Stimulated activated CD4-positive, alpha-beta T cell treated with anti-CD3 and anti-CD28 coated beads, TNF-alpha, amount 100 ng/mL, for 48 hours (primary cell): ENCODE results near the gene LCMT1.
"Not testable (repeated sequence)": the region's sequence is repeated elsewhere in the genome, so short reads cannot be mapped to it uniquely, and the experiment has no call there.

ENCODE experiments used
- DNase-seq, 3 donors: peaks; one replicate each; pipeline ENCODE4 v3.0.0-alpha.2; 2020; ENCODE audit warnings: low read depth in 3 of 3

Gene LCMT1

GRCh38 chr16:25143928-25144327, 32.4 kb downstream of the LCMT1 start:
- DNase-seq = no peak

GRCh38 chr16:25148568-25149215, 37.1 kb downstream of the LCMT1 start:
- no peak for DNase-seq

- no peak for DNase-seq
Measured at GRCh38 chr16:25151996-25152395, 40.5 kb downstream of the LCMT1 start.

- DNase-seq = peak in 2 of 3 donors; percentile 7 to 12
Measured at GRCh38 chr16:25155553-25156460, 44.3 kb downstream of the LCMT1 start.

DNA sequence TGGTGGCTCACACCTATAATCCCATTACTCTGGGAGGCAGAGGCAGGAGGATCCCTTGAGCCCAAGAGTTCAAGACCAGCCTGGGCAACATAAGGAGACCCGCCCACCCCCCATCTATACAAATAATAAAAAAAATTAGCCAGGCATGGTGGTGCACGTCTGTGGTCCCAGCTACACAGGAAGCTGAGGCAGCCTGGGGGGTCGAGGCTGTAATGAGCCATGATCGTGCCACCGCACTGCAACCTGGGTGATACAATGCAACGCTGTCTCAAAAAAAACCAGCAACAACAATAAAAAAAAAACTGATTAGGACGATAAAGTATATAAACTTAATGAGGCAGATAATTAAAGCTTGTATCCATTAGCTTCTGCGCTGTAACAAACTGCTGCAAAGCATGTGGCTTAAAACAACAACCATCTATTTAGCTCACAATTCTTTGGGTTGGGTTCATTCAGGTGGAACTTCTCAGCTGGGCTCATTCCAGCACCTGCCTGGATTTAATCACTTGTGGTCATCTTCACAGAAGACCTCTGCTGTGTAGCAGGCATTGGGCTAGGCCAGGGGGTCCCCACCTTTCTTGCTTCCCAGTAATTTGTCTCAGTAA, 45.8 kb downstream of the LCMT1 start:
- no peak for DNase-seq

GRCh38 chr16:25158401-25158800, 46.9 kb downstream of the LCMT1 start:
- DNase-seq = no peak

DNA sequence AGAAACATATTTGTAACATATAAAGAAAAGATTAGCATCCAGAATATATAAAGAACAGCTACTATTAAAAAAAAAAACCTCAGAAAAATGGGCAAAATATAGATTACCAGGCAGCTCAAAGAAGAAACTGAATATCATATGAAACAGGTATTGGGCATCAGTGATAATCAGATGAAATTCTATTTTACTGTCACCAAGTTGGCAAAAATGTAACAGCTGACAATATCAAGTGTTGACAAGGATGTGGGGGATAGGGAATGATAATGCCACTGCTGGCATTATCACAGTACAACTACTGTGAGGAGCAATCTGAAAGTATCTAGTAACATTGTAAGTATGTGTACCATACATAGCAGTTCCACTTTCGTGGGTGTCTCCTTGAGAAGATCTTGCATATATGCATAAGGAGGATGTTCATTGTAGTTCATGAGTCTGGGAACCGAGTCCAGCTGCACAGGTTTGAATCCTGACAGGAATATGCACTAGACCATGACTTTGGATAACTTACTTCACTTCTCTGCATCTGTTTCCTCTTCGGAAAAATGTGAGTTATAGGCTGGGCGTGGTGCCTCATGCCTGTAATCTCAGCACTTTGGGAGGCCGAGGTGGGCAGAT, 50.3 kb downstream of the LCMT1 start:
- no peak for DNase-seq

DNA sequence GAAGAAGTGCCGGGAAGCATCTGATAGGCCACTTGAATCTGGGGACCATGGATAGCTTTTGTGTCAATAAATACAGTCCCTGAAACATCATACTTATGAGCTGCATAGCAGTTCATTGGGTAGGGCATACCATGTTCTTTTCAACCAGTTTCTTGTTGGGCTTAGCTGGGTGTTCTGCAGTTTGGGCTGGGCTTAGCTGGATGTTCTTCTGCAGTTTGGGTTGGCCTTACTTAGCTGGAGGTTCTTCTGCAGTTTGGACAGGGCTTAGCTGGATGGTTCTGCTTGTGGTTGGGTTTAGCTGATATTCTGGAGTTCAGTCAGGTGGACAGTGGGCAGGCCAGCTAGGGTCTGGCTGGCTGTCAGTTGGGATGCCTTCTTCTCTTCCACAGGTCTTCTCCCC, 52.1 kb downstream of the LCMT1 start:
- DNase-seq = no peak

- no peak for DNase-seq
Measured at GRCh38 chr16:25165284-25165683, 53.7 kb downstream of the LCMT1 start.

GRCh38 chr16:25167920-25168319, 56.4 kb downstream of the LCMT1 start:
- DNase-seq = not testable (repeated sequence)

DNA sequence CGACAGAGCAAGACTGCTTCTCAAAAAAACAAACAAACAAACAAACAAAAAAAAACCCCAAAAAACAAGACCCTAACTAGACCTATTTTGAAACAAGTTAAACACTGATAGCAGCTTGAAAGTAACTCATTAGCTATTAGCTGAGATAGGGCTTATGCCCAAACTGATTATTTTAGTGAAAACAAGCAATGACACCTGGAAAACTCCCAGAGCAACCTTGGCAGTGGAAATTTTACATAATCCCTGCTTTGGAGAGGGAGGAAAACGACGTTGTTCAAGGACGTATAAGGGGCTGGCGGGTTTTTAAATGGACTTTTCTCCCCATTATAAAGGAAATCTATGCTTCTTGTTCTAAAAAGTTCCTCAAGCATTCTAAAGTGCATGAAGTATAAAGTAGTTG, 59.8 kb downstream of the LCMT1 start:
- no peak for DNase-seq

DNA sequence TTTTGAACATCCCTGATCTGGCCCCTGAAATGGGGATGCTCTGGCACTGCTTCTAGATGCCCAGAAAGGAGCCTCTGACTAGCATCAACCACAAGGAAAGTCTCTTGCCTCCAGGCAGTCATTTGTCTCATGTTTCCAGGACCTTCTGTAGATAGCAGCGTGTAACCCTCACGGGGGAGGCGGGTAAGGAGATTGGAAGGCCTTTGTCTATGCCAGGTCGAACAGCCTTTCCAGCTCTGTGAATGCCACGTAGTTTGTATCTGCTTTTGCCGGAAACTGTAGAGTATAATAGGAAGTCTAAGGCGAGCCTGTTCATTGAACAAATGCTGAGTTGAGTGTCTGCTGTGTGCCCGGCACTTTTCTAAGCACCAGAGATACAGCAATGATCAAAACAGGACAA, 61.3 kb downstream of the LCMT1 start:
- no peak for DNase-seq

- DNase-seq = no peak
Measured at GRCh38 chr16:25174285-25174684, 62.7 kb downstream of the LCMT1 start.

DNA sequence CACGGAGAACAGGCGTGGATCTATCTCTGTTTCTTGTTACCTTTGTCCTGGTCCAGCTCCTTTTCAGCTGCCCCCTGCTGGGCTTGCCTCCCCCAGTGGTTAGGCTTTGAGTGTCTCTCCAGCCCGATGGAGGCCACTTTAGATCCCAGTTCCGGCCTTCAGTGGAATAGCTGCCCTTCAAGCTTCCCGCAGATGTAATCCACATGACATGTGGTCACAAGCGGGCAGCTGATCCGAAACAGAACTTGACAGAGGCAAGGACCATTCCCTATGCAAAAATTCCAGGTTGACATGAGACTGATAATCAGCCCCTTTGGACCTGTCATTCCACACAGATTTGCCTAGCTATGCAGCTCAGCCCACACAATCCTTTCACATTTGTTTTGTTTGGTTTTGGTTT, 64.6 kb downstream of the LCMT1 start:
- no peak for DNase-seq

DNA sequence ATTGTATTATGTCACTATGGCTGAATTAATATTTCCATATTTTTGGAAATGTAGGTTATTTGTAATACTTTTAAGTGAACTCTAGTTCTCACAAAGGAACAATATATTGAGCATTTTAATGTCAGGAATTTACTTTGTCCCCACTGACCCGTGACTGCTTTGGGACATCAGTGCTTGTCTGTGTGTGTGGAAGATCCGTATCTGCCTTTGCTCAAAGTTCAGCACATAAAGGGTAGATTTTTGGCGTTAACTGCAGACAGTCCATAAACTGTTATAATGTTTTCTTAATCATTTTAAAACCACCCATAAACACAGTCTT, 65.9 kb downstream of the LCMT1 start:
- DNase-seq = no peak

- no peak for DNase-seq
Measured at GRCh38 chr16:25177831-25178688, 66.5 kb downstream of the LCMT1 start.

GRCh38 chr16:25181236-25181635, 69.7 kb downstream of the LCMT1 start:
- DNase-seq = not testable (repeated sequence)

GRCh38 chr16:25184771-25185170, 73.2 kb downstream of the LCMT1 start:
- DNase-seq = no peak

DNA sequence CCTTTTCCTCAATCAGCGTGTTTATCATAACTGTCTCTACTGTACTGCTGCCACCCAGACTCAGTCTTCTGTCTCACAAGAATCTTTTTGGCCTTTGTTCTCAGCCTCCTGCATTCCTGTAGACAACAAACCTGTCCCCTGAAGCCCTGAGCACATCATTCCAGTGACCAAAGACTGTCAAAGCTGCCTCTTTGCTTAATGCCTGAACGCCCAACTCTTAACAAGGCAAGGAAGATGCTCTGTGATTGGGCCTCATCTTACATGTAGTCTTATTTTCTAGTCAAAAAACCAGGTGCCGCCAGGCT, 75.9 kb downstream of the LCMT1 start:
- no peak for DNase-seq

DNA sequence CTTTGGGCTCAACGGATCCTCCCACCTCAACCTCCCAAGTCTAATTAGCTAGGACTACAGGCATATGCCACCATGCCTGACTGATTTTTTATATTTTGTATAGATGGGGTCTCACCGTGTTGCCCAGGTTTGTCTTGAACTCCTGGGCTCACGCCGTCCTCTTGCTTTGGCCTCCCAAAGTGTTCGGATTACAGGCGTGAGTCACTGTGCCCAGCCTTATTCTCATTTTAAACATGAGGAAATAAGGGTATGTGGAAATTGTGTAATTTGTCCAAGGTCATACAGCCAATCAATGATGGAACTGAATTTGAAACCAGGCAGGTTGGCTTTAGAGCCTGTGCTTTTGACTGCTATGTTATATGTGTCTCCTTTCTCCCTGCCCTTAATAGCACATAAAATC, 77.8 kb downstream of the LCMT1 start:
- DNase-seq = no peak

DNA sequence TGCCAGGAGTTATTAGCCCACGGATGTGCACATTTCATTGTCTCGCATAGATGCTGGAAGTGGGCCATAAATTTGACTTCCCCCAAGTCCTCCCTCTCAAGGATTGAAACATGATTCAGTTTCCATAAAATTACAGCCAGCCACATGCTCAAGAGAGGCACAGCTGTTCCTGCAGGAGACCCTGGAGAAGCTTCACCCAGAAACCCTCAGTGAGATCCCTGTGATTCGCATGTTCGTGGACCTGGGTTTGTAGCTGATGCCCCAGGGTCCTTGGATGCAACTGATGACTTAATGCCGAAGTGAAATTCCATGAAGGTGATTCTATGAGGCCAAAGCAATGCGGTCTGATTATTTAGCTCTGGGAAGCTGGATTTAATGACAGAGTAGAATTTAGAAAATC, 80.6 kb downstream of the LCMT1 start:
- no peak for DNase-seq
